Heart left ventricle (tissue), 16 donors: ENCODE data around the gene CANT1. TPM values are rescaled to one million over a fixed set of nuclear protein-coding genes. Genes with fewer than 3 reads are reported as not detected.

Experiments
- ATAC-seq, 4 donors: fragments of 200-7000 bp; cut with Tn5 transposase; one replicate each; pipeline ENCODE4 v1.9.1; 2020 to 2022; ENCODE audit warnings: moderate library complexity in 4 of 4, mild to moderate bottlenecking in 3 of 4, moderate number of reproducible peaks in 1 of 4
- DNase-seq, 5 donors: peaks; one replicate each; pipeline ENCODE4 v3.0.0-alpha.2; 2020
- H3K27ac ChIP-seq, 12 donors: fragments of 200-600 bp; sonication (generic) in 4 of 12; one replicate each; pipeline versions ENCODE4 v1.5.0 to v1.8.0; 2016 to 2022; ENCODE audit warnings: mild to moderate bottlenecking in 2 of 12
- H3K27me3 ChIP-seq, 9 donors: fragments of 200-600 bp; sonication (generic) in 2 of 9; one replicate each; pipeline versions ENCODE4 v1.5.1 to v1.8.0; 2016 to 2022; ENCODE audit warnings: mild to moderate bottlenecking in 3 of 9
- H3K36me3 ChIP-seq, 9 donors: fragments of 200-600 bp; sonication (generic) in 2 of 9; one replicate each; pipeline versions ENCODE4 v1.5.0 to v1.8.0; 2018 to 2022; ENCODE audit warnings: mild to moderate bottlenecking in 2 of 9
- H3K4me1 ChIP-seq, 12 donors: fragments of 200-600 bp; sonication (generic) in 4 of 12; one replicate each; pipeline versions ENCODE4 v1.5.0 to v1.8.0; 2016 to 2022; ENCODE audit warnings: mild to moderate bottlenecking in 3 of 12
- H3K4me3 ChIP-seq, 12 donors: fragments of 200-600 bp; sonication (generic) in 4 of 12; one replicate each; pipeline versions ENCODE4 v1.5.0 to v1.8.0; 2017 to 2022; ENCODE audit warnings: mild to moderate bottlenecking in 9 of 12, moderate library complexity in 4 of 12
- H3K9me3 ChIP-seq, 12 donors: fragments of 200-600 bp; sonication (generic) in 4 of 12; one replicate each; pipeline versions ENCODE4 v1.5.0 to v1.8.0; 2016 to 2022; ENCODE audit warnings: mild to moderate bottlenecking in 1 of 12
- POLR2A ChIP-seq, 2 donors: fragments of 450-650 bp; IDR thresholded peaks; one replicate each; pipeline ENCODE4 v1.6.1; 2017; ENCODE audit warnings: antibody characterized with exemption in 2 of 2, mild to moderate bottlenecking in 2 of 2, moderate library complexity in 2 of 2
- WGBS, 4 donors: extraction: QIAGEN DNeasy Blood & Tissue Kit in 2 of 4; methylation state at CpG; one replicate each; pipeline versions ENCODE4 v1.1.5 to v1.1.7; 2013 to 2018; 5-methylcytosine and 5-hydroxymethylcytosine counted together
- intact Hi-C, 10 donors: fragments of 100-400 bp; cut with DNase I; formaldehyde crosslinking; loops; one replicate each; pipeline versions ENCODE4 v1.11.1 to v1.14.2; 2022
- polyA plus RNA-seq, 2 donors: library from polyadenylated mRNA; stranded (reverse); fragments of 200-250 nt; gene quantifications; one replicate each; pipeline ENCODE4 v1.2.3, GENCODE V29; 2013
- total RNA-seq, 9 donors: library from RNA; depleted of rRNA in 2 of 9; stranded (reverse); fragments of >200 nt in 2 of 9; fragmentation: NEBNext Ultra II Directional in 3 of 9; extraction: Animal tissue kit (Norgen Biotek cat#: 25700) in 3 of 9; gene quantifications; one replicate each; pipeline versions ENCODE4 v1.1.0 to v1.2.4, GENCODE V29; 2016 to 2023
- TF ChIP-seq, protein P1 (sequence below), 12 donors: fragments of 200-600 bp; sonication (generic) in 4 of 12; IDR thresholded peaks; one replicate each; pipeline versions ENCODE4 v1.5.0 to v1.8.0; 2018 to 2022; ENCODE audit warnings: antibody characterized with exemption in 12 of 12, mild to moderate bottlenecking in 5 of 12
- donor health status: ischemic (EF 13 %, LVEDD 7.1; RV severe dilation, severe dysfunction).
- donor health status: healthy with polysubstance abuse.
- donor health status: DM: no; HTN: yes; CAD: no.
- donor health status: DM: no; HTN: no; CAD: no.
- donor health status: ischemic (EF 25% LVEDD 6.9; RV normal size, moderate dysfunction).
- donor health status: ischemic (EF 25% LVEDD 5.7; RV mildly dilated, moderate dysfunction).
- donor health status: healthy.
- donor health status: DM: yes; HTN: yes; CAD: no.
- donor health status: ischemic (EF 35%, LVEDD 5.7; RV mildly dilated, moderate dysfunction).
- donor health status: nonischemic (EF 11% LVEDD 7.7; RV severe dilation, severe dysfunction).
- donor health status: DM: yes; HTN: yes; CAD: no.
- donor health status: PGD.
- donor health status: ischemic (EF 29% LVEDD 5.4; RV normal size, mild dysfunction).
- donor health status: nonischemic (EF 23%, LVEDD 6.1; RV moderate dilation, normal function).

CANT1 gene
- total and polyA plus RNA-seq, 11 donors, result 5.1 to 46.2 (median 24.1) TPM

DNA sequence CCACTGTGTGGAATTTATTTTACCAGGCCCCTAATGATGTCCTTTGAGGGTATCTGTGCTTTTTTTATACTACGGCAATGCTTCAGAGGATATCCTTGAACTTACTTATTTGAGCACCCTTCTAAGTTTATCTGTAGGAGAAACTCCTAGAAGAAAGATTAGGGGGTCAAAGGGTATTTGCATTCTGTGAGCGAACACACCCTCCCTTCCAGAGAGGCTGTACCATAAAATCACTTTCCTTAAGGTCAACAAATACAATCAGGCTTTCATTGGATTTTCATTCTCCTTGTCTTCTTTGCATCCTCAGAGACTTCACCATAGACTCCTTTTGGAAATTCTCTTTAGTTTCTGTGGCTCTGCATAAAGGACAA is 9.7 kb upstream of the CANT1 start:
- Histone ChIP-seq H3K36me3 (no peaks in the 10 kb centered on the region), H3K27me3 (peaks cover 0 to 21% (median 0%) of the 10 kb centered on the region in 9 donors), H3K9me3 (no peaks in the 10 kb centered on the region), H3K27ac (peak overlapping the region in 1 of 12 donors; percentile 91), H3K4me3 (no peak overlapping the region), H3K4me1 (peaks cover 0 to 47% (median 42%) of the 10 kb centered on the region in 12 donors)
- TF ChIP-seq POLR2A (IDR thresholded peaks at IDR 0.05), result no peak
- TF ChIP-seq, protein P1, sequence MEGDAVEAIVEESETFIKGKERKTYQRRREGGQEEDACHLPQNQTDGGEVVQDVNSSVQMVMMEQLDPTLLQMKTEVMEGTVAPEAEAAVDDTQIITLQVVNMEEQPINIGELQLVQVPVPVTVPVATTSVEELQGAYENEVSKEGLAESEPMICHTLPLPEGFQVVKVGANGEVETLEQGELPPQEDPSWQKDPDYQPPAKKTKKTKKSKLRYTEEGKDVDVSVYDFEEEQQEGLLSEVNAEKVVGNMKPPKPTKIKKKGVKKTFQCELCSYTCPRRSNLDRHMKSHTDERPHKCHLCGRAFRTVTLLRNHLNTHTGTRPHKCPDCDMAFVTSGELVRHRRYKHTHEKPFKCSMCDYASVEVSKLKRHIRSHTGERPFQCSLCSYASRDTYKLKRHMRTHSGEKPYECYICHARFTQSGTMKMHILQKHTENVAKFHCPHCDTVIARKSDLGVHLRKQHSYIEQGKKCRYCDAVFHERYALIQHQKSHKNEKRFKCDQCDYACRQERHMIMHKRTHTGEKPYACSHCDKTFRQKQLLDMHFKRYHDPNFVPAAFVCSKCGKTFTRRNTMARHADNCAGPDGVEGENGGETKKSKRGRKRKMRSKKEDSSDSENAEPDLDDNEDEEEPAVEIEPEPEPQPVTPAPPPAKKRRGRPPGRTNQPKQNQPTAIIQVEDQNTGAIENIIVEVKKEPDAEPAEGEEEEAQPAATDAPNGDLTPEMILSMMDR (IDR thresholded peaks at IDR 0.05), result no peak
- DNase-seq (no peak), ATAC-seq (no peak)
- intact Hi-C loops, result loop anchor here (1.0 to 10.0 kb wide), 8 partner anchors 23 to 376 kb away; no protein-coding TSS in a partner anchor
- 78 to 94% (median 81%) methylated on average over 2 of the region's 2 CpGs for WGBS, 4 donors

DNA sequence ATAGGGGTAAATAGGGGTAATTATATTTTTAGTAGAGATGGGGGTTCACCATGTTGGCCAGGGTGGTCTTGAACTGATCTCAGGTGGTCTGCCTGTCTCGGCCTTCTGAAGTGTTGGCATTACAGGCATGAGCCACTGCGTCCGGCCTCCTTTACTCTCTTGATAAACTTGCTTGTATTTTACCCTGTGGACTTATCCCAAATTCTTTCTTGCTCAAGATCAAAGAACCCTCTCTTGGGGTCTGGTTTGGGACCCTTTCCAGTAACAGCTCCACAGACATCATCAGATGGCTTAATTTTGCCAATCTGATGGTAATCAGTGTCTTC is 8.8 kb upstream of the CANT1 start:
- H3K27ac ChIP-seq, result no peak overlapping the region
- intact Hi-C loops, result loop anchor here in 8 of 10 donors (2.0 to 10.0 kb wide), 7 partner anchors 24 to 376 kb away; no protein-coding TSS in a partner anchor
- ATAC-seq (no peak), DNase-seq (no peak)
- no peak overlapping the region for H3K4me3 ChIP-seq
- peaks cover 0 to 39% (median 35%) of the 10 kb centered on the region in 12 donors for H3K4me1 ChIP-seq
- TF ChIP-seq, protein P1 (IDR thresholded peaks at IDR 0.05), result no peak
- no peak for TF ChIP-seq POLR2A (IDR thresholded peaks at IDR 0.05)
- peaks cover 0 to 14% (median 0%) of the 10 kb centered on the region in 9 donors for H3K27me3 ChIP-seq
- 86 to 100% (median 94%) methylated on average over 3 of the region's 3 CpGs for WGBS, 4 donors
- H3K9me3 ChIP-seq, result no peaks in the 10 kb centered on the region
- no peaks in the 10 kb centered on the region for H3K36me3 ChIP-seq

DNA sequence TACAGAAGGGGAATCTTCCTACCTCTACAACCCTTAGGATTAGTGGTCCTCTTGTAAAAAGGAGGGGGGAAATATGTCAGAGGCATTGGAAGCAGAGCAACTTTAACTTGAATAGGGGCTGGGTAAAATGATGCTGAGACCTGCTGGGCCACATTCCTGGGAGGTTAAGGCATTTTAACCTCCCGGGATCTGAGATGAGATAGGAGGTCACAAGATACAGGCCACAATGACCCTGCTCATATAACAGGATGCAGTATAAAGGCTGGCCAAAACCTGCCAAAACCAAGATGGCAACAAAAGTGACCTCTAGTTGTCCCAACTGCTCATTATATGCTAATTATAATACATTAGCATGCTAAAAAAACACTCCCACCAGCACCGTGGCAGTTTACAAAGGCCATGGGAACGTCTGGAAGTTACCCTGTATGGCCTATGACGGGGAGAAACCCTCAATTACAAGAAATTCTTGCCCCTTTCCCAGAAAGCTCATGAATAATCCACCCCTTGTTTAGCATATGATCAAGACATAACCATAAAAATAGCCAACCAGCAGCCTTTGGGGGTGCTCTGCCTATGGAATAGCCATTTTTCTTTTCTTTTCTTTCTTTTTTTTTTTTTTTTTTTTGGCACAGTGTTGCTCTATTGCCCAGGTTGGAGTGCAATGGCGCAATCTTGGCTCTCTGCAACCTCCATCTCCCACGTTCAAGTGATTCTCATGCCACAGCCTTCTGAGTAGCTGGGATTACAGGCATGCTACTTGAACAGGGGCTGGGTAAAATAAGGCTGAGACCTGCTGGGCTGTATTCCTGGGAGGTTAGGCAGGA is 8.2 kb upstream of the CANT1 start:
- Histone ChIP-seq H3K4me1 (peaks cover 0 to 33% (median 30%) of the 10 kb centered on the region in 12 donors), H3K9me3 (no peaks in the 10 kb centered on the region), H3K27me3 (peaks cover 0 to 12% (median 0%) of the 10 kb centered on the region in 9 donors), H3K36me3 (no peaks in the 10 kb centered on the region), H3K4me3 (no peak overlapping the region), H3K27ac (no peak overlapping the region)
- TF ChIP-seq, protein P1 (IDR thresholded peaks at IDR 0.05), result no peak
- no peak for TF ChIP-seq POLR2A (IDR thresholded peaks at IDR 0.05)
- 70 to 76% (median 73%) methylated on average over 6 of the region's 6 CpGs for WGBS, 4 donors
- ATAC-seq, result no peak
- intact Hi-C loops, result loop anchor here in 8 of 10 donors (2.0 to 10.0 kb wide), 7 partner anchors 25 to 377 kb away; no protein-coding TSS in a partner anchor
- no peak for DNase-seq

DNA sequence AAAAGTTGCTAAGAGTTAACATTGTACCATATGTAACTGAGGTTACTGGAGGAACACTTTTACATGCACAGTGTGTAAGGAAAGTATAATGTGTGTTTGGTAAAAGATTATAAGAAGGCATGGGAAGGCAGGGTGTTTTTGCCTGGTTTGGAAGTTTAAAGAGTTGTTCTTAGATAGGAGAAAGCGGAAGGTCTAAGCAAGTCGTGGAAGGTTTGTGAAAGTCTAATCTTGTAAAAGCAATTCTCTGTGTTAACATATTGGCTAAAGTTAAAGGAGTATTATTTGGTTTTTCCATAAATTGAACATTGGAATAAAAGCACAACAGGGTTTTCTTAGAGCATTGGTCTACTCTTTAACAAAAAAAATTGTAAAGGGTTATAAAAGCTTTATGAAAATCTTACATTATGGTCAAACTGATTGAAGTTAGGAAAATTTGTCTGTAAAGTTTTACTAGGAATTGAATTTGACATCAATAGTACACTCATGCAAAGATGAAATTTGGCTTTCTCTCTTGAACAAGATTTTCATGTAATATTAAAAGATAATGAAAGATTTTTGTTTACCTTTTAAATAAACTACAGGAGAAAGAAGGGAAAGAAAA is 4.7 kb upstream of the CANT1 start:
- Histone ChIP-seq H3K27me3 (no peaks in the 10 kb centered on the region), H3K4me1 (peaks cover 0 to 10% (median 5%) of the 10 kb centered on the region in 12 donors), H3K36me3 (no peaks in the 10 kb centered on the region), H3K9me3 (no peaks in the 10 kb centered on the region), H3K27ac (no peak overlapping the region), H3K4me3 (no peak overlapping the region)
- DNase-seq (no peak), ATAC-seq (no peak)
- intact Hi-C loops, result loop anchor here in 4 of 10 donors (10.0 kb wide), 2 partner anchors 71 to 381 kb away; no protein-coding TSS in a partner anchor
- TF ChIP-seq POLR2A (IDR thresholded peaks at IDR 0.05), result no peak
- 75 to 89% (median 84%) methylated on average over 2 of the region's 2 CpGs for WGBS, 4 donors
